GM23248 (cell line): ENCODE data around the gene IFNA16.
"Not testable (repeated sequence)": the region's sequence is repeated elsewhere in the genome, so short reads cannot be mapped to it uniquely, and the experiment has no call there.

ENCODE experiments used
- EZH2 ChIP-seq: fragments of 200-600 bp; sonication (generic); IDR thresholded peaks from 2 replicates; pipeline ENCODE4 v1.6.1; 2018; ENCODE audit warnings: antibody characterized with exemption, mild to moderate bottlenecking; ENCODE audit not compliant: insufficient read depth, poor library complexity, severe bottlenecking
- EZH2phosphoT487 ChIP-seq: fragments of 200-600 bp; sonication (generic); IDR thresholded peaks from 2 replicates; pipeline ENCODE4 v1.6.1; 2018; ENCODE audit warnings: antibody characterized with exemption, moderate library complexity, mild to moderate bottlenecking, low read depth; ENCODE audit not compliant: insufficient read depth

- not testable (repeated sequence) for TF ChIP-seq EZH2, EZH2phosphoT487
Observed at GRCh38 chr9:21210782-21211181, 6.3 kb downstream of the IFNA16 start.
